HG03558 (cell line): ENCODE data around the gene RAB37.

Experiments used
- ATAC-seq: cut with Tn5 transposase; IDR thresholded peaks from one replicate; pipeline ENCODE4 v1.9.1; 2021; ENCODE audit warnings: moderate number of reproducible peaks; ENCODE audit not compliant: unreplicated experiment; ENCODE audit errors: extremely low read depth

The RAB37 gene

GRCh38 chr17:74725111-74725510 lies 11.9 kb upstream of the RAB37 start:
- no peak for ATAC-seq

GRCh38 chr17:74728033-74728701 lies 8.9 kb upstream of the RAB37 start:
- ATAC-seq = no peak

GRCh38 chr17:74728702-74729075 lies 8.4 kb upstream of the RAB37 start:
- no peak for ATAC-seq

GRCh38 chr17:74729368-74729767 lies 7.7 kb upstream of the RAB37 start:
- ATAC-seq = no peak

- ATAC-seq = no peak
These were observed 7.2 kb upstream of the RAB37 start for GRCh38 chr17:74729866-74730265.

DNA sequence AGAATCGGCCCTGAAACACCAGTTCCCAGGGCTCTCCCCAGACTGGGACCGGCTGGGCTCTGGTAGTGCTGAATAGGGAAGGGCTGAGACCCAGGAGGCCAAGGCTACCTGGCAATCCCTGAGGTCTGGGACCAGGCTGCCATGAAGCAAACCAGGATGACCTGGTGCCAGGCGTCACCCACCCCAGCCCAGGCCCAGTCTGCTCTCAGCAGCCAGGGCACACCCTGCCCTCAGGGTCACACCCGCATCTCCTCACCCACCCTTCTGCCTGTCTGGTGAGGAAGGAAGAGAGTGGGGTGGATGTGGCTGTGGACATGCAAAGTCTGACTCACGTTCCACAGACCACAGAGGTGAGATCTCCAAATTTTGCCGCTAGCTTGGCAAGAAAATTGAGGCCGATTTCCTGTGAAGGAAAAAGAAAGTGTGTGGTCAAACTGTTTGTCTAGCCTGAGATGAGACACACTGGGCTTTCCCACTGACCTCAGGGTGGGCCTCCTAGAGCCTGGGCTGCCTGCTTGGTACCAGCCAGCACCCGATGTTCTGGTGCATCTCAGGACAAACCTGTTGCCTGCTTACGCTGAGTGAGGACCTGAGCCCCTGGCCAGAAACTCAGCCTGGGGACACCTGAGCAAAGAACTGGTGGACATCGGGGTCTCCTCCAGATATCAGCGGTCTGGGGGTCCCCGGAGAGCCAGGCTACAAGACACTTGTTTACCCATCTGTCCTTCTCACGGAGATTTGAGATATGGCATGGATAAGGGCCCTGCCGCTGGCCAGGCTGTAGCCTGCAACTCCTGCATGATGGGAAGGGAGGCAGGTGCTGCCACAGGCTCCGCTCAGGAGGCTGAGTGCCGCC lies 6.3 kb upstream of the RAB37 start:
- no peak for ATAC-seq

- ATAC-seq = no peak
These were observed 5.8 kb upstream of the RAB37 start for GRCh38 chr17:74731347-74731605.

- ATAC-seq = no peak
These were observed 4.8 kb upstream of the RAB37 start for GRCh38 chr17:74732042-74732867.

DNA sequence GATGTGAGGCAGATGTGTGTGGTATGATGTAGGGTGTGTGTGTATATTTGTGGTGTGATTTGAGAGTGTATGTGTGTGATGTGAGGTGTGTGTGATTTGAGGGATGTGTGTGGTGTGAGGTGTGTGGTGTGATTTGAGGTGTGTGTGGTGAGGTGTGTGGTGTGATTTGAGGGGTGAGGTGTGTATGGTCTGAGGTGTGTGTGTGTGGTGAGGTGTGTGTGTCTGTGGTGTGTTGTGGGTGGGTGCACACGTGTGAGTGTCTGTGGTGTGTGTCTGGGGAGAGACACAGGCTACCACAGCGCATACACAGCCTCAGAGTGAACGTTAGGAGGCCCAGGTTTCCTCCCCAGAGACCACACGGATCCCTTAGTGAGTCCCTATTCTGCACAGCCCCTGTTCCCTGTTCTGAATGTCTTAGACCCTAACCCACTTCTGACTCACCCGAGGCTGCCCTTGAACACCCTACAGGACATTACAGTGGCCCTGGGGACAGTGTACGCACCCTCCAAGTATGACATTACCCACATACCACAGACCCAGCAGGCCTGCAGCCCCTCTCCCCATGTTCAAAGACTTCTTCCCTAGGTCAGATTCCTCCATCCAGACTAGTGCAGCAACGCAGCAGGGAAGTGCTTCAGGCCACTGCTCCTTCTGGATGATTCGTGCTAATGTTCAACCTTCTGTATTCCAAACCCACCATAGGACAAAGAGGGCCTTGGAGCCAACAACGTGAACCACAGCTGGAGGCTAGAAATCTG lies 3.5 kb upstream of the RAB37 start:
- no peak for ATAC-seq

- no peak for ATAC-seq
These were observed 2.8 kb upstream of the RAB37 start for GRCh38 chr17:74734256-74734655.

DNA sequence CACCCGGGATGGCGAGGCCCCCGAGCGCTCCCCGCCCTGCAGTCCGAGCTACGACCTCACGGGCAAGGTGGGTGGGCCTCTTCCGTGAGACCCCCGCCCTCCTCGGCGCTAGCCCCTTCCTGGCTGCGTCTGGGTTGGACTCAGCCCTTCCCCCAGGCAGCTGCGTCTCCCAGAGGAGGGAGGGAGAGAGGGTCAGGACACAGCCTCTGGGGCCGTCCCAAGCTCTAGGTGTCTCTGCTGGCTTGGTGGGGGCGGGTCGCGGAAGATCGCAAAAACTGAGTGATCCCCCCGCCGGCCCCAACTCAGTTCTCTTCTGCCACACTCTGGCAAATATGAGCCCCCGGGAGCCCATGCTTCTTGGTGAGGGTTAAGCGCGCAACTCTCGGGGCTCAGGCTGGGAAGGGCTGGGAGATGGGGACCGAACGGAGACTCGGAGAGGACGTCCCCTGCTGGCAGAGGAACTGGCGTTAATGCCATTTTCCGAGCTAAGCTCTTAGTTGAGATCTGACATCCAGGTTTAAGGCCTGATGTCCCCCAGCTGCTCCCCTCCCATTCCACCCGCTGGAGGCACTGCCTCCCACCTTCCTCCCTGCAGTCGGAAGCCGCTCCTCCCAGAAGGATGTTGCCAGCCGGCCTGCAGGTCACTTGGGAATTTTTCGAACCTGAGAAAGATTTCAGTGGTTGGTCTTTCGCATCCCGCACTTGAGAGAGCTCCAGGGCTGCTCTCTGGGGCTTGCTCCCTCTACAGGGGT lies 419 bp downstream of the RAB37 start:
- no peak for ATAC-seq

DNA sequence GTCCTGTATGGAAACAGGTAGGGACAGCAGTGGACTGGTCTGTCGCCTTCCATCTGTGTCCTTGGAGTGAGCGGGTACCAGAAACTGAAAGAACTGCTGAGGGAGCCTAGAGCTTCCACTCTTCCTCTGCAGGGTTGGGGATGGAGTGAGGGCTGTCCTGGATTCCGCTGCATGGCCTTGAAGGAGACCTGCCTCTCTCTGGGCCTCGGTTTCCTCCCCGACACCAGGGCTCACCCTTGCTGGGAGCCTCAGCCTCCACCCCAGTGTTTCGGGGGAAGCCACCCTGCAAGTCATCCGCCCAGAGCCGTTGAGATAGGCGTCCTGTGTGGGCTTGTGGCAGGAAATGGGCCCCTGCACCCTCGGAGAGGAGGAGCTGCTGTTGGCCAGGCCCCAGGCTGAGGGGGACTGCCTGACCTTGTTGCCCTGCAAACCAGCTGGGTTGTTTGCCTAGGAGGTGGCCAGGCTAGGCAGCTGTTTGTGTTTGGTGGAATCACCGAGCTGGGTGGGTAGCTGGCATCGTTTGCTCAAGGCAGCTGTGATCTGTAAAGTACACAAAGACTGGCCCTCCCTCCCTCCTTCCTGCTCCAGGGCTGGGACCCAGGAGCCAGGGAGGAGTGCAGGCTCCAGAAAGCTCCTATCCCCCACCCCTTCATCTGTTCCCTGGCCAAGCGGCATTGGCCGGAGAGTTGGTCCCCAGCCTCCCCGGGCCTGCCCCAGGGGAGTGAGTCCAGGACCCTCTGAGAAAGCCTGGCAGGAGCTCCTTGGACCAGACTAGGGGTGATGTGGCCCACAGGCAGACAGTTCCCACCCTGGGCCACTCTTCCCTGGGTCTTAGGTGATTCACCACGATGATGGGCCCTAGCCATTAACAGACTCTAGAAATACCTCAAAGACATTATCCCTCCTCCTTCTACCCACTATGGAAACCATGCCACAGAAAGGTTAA lies 1.3 kb downstream of the RAB37 start:
- no peak for ATAC-seq

DNA sequence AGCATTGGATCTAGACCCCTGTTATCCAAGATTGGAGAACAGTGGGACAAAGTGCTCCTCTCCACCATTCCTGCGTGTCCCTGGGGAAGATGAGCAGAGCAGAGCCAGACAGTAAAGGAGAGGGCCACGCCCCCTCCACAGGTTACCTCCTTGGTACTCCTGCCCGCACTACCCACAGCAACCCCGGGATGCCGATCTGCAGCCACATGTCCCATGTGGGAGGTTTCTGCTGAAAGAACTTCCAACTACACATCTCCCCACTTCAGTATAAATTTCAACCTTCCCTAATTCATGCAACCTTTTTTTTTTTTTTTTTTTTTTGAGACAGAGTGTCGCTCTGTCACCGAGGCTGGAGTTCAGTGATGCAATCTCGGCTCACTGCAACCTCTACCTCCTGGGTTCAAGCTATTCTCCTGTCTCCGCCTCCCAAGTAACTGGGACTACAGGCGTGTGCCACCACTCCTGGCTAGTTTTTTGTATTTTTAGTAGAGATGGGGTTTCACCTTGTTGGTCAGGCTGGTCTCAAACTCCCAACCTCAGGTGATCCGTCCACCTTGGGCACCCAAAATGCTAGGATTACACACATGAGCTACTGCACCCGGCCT lies 2.3 kb downstream of the RAB37 start:
- no peak for ATAC-seq

GRCh38 chr17:74740173-74740572 lies 3.1 kb downstream of the RAB37 start:
- ATAC-seq = no peak

GRCh38 chr17:74740641-74741387 lies 3.8 kb downstream of the RAB37 start:
- ATAC-seq = no peak

DNA sequence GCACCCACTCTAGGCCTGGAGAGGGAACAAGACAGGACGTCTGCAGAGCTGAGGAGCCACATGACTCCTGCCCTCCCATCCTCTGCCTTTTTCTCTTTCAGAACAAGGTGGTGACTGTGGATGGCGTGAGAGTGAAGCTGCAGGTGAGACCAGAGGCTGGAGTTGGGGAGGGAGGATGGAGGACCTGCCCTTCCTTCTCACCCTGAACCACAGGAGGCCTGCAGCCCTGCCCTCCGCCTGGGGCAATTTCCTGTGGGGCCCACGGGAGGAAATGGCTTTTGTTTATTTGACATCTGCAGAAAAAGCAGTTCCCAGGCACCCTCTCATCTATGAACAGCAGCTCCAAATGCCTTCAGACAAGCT lies 5.1 kb downstream of the RAB37 start:
- no peak for ATAC-seq

- no peak for ATAC-seq
These were observed 6.0 kb downstream of the RAB37 start for GRCh38 chr17:74742978-74743545.
